ENCODE measurements around the gene DDA1. TPM values are rescaled to one million over a fixed set of nuclear protein-coding genes. Genes with fewer than 3 reads are reported as not detected.

The DDA1 gene
- total and polyA plus RNA-seq, 2 of the 13 experiments (the other 11 are each of a cell fraction or from before 2014, with no cell fraction given) = 24.5 to 26.0 TPM

DNA sequence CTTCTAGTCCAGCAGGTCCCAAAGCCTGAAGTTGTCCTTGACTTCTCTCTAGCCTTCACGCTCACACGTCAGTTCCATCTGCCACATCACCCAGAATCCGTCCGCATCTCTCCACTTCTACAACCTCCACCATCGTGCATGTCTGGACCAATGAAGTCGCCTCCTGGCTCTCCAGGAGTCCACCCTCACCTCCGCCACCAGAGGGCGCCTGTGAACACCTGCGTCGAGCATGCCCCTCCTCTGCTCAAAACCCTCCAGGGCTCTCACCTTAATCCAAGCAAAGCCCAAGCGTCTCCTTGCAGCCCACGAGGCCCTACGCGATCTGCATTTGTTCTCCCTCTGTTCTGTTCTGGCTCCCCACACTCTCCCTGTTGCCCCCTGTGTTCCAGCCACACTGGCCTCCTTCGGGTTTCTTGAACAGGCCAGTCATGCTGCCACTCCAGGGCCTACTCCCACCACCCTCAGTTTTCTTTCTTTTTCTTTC is 48.5 kb upstream of the DDA1 start (continued):
- TF ChIP-seq, protein P1, sequence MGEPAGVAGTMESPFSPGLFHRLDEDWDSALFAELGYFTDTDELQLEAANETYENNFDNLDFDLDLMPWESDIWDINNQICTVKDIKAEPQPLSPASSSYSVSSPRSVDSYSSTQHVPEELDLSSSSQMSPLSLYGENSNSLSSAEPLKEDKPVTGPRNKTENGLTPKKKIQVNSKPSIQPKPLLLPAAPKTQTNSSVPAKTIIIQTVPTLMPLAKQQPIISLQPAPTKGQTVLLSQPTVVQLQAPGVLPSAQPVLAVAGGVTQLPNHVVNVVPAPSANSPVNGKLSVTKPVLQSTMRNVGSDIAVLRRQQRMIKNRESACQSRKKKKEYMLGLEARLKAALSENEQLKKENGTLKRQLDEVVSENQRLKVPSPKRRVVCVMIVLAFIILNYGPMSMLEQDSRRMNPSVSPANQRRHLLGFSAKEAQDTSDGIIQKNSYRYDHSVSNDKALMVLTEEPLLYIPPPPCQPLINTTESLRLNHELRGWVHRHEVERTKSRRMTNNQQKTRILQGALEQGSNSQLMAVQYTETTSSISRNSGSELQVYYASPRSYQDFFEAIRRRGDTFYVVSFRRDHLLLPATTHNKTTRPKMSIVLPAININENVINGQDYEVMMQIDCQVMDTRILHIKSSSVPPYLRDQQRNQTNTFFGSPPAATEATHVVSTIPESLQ (CRISPR knock-in tag; conservative IDR thresholded peaks at IDR 0.05) = no peak
- 0 out of 2 replicates have a peak, but pooled peaks have one; percentile 11 for TF ChIP-seq NFYC (CRISPR knock-in tag; IDR thresholded peaks at IDR 0.05)
- TF ChIP-seq FOXK2 (IDR thresholded peaks at IDR 0.05) = no peak
- TF ChIP-seq CHD2 (IDR thresholded peaks at IDR 0.05; ENCODE audit: low read depth, low read length) = no peak
- TF ChIP-seq CENPX (CRISPR knock-in tag; IDR thresholded peaks at IDR 0.05) = no peak
- 0 out of 2 replicates have a peak, but pooled peaks have one; percentile 43 for TF ChIP-seq ZSCAN25 (CRISPR knock-in tag; IDR thresholded peaks at IDR 0.05)
- no peak for TF ChIP-seq PHF8 (CRISPR knock-in tag; IDR thresholded peaks at IDR 0.05)
- no peak for TF ChIP-seq YEATS2 (CRISPR knock-in tag; IDR thresholded peaks at IDR 0.05; ENCODE audit: borderline replicate concordance)
- no peak for TF ChIP-seq TBL1XR1 (IDR thresholded peaks at IDR 0.05; ENCODE audit: borderline replicate concordance, low read length, partially characterized antibody)
- TF ChIP-seq SKI (IDR thresholded peaks at IDR 0.05; ENCODE audit: partially characterized antibody) = peak; percentile 37
- TF ChIP-seq, protein P2, sequence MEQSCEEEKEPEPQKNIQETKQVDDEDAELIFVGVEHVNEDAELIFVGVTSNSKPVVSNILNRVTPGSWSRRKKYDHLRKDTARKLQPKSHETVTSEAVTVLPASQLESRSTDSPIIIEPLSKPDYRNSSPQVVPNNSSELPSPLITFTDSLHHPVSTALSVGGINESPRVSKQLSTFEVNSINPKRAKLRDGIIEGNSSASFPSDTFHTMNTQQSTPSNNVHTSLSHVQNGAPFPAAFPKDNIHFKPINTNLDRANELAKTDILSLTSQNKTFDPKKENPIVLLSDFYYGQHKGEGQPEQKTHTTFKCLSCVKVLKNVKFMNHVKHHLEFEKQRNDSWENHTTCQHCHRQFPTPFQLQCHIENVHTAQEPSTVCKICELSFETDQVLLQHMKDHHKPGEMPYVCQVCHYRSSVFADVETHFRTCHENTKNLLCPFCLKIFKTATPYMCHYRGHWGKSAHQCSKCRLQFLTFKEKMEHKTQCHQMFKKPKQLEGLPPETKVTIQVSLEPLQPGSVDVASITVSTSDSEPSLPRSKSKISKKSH (CRISPR knock-in tag; IDR thresholded peaks at IDR 0.05; ENCODE audit: borderline replicate concordance) = no peak
- no peak for TF ChIP-seq IRF2 (CRISPR knock-in tag; IDR thresholded peaks at IDR 0.05)
- TF ChIP-seq, protein P3, sequence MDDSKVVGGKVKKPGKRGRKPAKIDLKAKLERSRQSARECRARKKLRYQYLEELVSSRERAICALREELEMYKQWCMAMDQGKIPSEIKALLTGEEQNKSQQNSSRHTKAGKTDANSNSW (CRISPR knock-in tag; IDR thresholded peaks at IDR 0.05; ENCODE audit: borderline replicate concordance) = no peak
- TF ChIP-seq PHF21A (CRISPR knock-in tag; IDR thresholded peaks at IDR 0.05) = no peak
- TF ChIP-seq, protein P4, sequence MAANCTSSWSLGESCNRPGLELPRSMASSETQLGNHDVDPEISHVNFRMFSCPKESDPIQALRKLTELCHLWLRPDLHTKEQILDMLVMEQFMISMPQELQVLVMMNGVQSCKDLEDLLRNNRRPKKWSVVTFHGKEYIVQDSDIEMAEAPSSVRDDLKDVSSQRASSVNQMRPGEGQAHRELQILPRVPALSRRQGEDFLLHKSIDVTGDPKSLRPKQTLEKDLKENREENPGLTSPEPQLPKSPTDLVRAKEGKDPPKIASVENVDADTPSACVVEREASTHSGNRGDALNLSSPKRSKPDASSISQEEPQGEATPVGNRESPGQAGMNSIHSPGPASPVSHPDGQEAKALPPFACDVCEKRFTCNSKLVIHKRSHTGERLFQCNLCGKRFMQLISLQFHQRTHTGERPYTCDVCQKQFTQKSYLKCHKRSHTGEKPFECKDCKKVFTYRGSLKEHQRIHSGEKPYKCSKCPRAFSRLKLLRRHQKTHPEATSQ (CRISPR knock-in tag; IDR thresholded peaks at IDR 0.05; ENCODE audit: borderline replicate concordance) = no peak
- TF ChIP-seq, protein P5, sequence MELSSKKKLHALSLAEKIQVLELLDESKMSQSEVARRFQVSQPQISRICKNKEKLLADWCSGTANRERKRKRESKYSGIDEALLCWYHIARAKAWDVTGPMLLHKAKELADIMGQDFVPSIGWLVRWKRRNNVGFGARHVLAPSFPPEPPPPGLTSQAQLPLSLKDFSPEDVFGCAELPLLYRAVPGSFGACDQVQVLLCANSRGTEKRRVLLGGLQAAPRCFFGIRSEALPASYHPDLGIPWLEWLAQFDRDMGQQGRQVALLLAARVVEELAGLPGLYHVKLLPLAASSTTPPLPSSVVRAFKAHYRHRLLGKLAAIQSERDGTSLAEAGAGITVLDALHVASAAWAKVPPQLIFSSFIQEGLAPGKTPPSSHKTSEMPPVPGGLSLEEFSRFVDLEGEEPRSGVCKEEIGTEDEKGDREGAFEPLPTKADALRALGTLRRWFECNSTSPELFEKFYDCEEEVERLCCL (CRISPR knock-in tag; IDR thresholded peaks at IDR 0.05; ENCODE audit: borderline replicate concordance) = no peak
- no peak for TF ChIP-seq ZSCAN9 (CRISPR knock-in tag; IDR thresholded peaks at IDR 0.05; ENCODE audit: borderline replicate concordance)
- TF ChIP-seq HMGXB4 (CRISPR knock-in tag; IDR thresholded peaks at IDR 0.05; ENCODE audit: borderline replicate concordance in 1 of 2, low read depth in 1 of 2) = peak; percentile 63 to 86
